GM12872 (cell line): ENCODE results near the gene ECSIT.

Source experiments
- TF ChIP-seq, protein P1 (sequence below): IDR thresholded peaks from 3 replicates; pipeline ENCODE4 v1.5.1; 2011; ENCODE audit warnings: low read depth, mild to moderate bottlenecking, low read length, moderate library complexity; ENCODE audit not compliant: insufficient read depth

The ECSIT gene

DNA sequence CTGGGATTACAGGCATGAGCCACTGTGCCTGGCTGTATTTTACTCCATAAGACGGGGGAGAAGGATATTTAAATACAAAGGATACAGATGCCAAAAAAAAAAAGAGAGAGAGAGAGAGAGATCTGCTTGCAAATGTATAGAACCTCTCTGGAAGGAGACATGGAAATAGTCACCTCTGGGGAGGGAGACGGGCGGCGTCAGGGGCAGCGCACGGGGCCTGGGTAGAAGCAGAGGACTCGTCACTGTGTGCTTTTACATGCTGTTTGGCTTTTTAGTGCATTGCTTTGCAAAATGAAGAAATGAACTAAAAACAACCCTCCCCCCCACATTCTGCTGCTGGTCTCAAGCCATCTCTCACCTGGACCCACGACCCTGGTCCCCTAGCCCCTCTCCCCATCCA is 18.5 kb downstream of the ECSIT start:
- TF ChIP-seq, protein P1, sequence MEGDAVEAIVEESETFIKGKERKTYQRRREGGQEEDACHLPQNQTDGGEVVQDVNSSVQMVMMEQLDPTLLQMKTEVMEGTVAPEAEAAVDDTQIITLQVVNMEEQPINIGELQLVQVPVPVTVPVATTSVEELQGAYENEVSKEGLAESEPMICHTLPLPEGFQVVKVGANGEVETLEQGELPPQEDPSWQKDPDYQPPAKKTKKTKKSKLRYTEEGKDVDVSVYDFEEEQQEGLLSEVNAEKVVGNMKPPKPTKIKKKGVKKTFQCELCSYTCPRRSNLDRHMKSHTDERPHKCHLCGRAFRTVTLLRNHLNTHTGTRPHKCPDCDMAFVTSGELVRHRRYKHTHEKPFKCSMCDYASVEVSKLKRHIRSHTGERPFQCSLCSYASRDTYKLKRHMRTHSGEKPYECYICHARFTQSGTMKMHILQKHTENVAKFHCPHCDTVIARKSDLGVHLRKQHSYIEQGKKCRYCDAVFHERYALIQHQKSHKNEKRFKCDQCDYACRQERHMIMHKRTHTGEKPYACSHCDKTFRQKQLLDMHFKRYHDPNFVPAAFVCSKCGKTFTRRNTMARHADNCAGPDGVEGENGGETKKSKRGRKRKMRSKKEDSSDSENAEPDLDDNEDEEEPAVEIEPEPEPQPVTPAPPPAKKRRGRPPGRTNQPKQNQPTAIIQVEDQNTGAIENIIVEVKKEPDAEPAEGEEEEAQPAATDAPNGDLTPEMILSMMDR = no peak

DNA sequence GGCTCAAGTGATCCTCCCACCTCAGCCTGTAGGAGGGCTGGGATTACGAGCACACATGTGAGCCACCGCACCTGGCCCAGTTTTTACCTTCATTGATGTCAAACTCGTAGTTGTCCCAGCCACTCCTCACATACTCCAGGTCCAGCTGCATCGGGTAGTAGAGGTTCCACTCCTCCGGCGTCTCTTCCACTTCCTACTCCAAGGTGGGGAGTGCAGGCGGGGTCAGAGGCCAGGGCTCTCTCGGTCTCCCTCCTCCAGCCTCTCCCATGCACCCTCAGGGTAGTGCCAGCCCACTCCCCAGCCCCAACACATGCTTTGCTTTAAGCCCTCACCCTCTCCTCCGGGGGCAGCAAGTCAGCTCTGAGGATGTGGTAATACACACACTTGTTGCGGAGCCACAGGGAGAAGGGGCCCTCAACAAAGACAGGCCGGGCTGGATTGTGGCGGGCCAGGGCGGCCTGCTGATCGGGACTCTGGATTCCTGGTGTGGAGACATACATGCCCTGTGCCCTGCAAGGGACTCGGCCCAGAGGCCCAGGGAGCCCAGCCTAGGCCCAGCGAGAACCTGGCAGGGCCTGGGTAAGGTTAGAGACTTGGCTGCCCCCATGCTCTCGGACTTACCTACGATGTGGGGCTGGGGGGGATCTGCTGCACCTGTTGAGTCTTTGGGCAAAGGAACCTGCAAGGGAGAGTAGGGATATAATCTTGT is 21.4 kb downstream of the ECSIT start:
- TF ChIP-seq, protein P1 = no peak

DNA sequence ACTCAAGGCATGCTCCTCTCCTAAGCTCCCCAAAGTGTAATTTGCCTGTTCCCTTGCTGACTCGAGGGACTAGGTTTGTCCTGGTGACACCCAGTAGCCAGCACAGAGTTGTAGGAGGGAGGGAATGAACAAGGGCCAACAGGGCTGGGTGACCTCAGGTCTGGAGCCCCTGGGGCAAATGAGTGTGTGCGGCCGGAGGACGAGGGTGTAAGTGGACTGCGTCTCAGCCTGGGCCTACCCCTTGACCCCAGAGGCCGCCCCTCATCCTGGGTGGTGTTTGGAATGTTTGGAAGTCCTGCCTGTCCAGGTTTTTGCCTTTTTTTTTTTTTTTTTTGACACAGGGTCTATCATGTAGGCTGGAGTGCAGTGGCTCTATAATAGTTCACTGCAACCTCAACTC is 22.0 kb downstream of the ECSIT start:
- TF ChIP-seq, protein P1 = no peak

DNA sequence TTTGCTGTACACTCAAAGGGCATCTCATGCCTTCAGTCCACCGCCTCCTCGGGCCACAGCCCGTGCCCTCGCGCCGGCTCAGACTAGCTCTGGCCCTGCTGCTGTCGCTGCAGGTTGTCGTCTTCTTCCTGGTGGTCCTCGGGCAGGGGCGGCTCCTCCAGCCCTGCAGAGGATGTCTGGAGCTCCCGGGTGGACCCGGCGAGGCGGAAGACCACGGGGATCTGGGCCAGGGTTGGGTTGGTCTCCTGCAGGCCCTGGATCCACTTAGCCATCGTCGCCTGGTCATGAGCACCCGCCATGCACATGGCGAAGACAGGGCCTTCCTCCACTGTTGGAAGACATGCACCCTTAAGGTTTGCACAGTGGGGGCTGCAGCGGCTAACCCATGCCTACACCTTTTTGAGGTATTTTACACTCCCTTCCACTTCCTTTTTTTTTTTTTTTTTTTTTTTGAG is 22.8 kb downstream of the ECSIT start:
- TF ChIP-seq, protein P1 = no peak

DNA sequence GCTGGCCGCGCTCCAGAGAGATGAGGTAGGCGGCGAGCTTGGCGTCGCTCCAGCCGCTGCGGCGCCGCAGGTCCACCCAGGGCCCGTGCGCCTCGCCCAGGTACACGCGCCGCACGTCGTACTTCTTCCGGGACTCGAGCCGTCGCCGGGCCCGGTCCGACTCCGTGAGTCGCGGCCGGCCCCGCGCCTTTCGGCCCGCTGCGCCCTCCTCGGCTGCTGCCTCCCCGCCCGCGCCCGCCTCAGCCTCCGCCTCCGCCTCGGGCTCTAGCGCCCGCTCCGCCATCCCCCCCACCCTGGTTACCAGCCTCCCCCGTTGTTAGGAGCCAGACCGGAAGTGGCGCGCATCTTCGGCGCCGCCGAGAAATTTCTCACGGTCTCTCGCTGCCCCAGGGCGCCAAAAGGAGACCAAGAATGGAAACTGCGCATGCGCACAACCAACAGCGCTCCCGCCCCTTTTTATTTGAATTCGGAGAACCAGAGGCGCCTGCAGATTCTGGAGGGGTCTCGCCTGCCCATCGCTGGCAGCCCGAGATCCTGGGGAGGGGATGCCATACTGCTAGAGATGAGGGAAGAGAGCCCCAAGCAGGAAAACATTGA is 23.3 kb downstream of the ECSIT start, which contains the start of gene ZNF653:
ZNF653 (minus strand) TSS at position 336 of the 597 bp plus-strand sequence; CDS start at position 283, 53 bp downstream.
- TF ChIP-seq, protein P1 = no peak

DNA sequence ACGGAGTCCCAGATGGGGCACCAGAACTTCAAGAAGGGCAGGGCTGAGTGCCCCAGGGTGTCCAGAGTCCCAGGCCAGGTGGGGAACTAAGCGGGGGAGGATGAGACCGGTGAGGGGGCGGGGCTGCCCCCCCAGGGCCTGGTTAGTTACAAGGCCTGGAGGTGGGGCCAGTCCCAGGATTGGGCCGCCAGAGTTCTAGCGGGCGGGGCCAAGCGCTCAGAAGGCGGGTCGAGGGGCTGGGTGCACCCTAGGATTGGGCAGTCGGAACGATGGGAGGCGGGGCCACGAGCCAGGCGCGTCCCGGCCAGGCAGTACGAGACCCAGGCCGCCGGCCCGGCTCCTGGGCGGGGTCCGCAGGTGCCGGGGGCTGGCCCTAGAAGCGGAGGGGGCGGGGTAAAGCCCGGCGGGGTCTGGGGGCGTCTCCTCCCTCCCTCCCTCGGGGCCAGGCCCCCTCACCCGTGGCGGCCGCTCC is 23.9 kb downstream of the ECSIT start:
- TF ChIP-seq, protein P1 = no peak

DNA sequence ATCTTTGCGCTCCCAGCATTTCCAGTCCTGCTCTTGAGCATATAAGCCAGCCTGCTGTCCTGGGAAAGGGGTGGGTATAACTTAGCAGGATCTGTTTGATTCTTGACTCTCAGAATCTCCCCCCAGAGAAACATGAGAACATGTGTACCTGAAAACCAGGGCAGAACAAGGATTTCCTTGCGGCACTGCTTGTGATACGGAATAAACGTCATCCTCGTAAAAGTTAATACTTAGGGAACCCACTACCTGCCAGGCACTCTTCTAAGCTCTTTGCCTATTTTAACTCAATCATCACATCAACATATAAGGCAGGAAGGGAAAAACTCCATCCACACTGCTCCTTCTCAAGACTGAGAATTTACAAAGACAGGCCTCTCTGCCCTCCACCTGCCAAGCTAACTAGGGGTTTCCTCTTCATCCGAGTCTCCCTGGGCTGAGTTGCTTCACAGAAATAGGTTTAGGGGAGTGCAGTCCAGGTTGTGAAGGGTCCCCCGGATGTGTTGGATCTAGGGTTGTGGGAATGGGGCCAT is 24.4 kb downstream of the ECSIT start:
- TF ChIP-seq, protein P1 = no peak
